NCI-H2196 (cell line): ENCODE results near the gene SOAT2.
"Not testable (repeated sequence)": the region's sequence is repeated elsewhere in the genome, so short reads cannot be mapped to it uniquely, and the experiment has no call there.

Source experiments
- DNase-seq: peaks from one replicate; lab custom pipeline; 2025; ENCODE audit not compliant: unreplicated experiment; lab: John Stamatoyannopoulos, UW

Gene SOAT2

DNA sequence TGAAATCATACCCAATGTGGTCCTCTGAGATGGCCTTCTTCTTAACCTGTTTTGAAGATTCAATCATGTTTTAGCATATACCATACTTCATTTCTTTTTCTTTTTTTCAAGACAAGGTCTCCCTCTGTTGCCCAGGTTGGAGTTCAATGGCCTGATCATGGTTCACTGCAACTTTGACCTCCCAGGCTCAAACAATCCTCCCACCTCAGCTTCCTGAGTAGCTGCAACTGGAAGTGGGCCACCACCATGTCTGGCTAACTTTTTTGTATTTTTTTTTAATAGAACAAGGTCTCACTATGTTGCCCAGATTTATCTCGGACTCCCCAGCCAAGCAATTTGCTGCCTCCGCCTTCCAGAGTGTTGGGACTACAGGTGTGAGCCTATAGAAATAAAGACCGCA lies 30.4 kb downstream of the SOAT2 start:
- no peak for DNase-seq

DNA sequence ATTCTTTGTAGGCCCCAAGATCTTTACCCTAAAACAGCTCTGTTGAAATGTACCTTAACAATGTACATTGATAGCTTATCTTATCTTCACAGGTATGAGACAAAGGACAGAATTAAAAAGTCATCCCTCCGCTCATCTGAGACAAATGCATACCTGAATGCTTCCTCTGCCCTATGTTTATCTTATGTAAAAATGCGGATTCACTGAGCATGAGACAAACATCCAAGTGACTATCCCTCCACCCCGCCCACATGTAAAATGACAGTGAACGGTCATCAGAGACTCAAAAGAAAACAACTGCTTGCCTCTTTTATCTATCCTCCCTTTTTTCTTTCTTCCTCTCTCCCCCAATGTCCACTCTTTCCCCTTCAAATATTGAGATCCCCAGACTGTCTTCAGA lies 40.1 kb downstream of the SOAT2 start:
- DNase-seq = no peak

DNA sequence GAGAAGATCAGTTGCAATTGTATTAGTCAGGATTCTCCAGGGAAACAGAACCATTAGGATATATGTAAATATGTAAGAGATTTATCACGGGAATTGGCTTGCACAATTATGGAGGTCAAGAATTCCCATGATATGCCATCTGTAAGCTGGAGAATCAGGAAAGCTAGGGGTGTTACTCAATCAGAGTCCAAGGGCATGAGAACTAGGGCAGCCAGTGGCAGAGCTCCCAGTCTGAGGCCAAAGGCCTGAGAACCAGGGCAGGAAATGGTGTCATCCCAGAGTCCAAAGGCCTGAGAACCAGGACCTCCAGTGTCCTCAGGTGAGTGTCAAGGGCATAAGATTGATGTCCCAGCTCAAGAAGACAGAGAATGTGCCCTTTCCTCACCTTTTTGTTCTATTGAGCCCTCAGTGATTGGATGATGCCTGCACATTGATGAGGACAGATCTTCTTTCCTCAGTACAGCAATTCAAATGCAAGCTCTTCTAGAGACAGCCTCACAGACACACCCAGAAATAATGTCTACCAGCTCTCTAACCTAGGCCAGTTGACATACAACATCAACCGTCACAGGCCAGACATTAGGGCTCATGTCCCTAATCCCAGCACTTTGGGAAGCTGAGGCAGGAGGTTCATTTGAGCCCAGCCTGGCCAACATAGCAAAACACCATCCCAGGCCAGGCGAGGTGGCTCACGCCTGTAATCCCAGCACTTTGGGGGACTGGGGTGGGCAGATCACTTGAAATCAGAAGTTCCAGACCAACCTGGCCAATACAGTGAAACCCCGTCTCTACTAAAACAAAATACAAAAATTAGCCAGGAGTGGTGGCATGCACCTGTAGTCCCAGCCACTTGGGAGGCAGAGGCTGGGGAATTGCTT lies 42.3 kb downstream of the SOAT2 start:
- DNase-seq = no peak

DNA sequence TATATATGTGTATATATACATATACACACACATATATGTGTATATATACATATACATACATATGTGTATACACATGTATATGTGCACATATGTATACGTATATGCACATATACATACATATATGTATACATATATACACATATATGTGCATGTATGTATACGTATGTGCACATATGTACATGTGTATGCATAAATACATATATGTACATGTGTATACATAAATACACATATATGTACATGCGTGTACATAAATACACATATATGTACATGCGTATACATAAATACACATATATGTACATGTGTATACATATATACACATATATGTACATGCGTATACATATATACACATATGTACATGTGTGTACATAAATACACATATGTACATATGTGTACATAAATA lies 43.9 kb downstream of the SOAT2 start:
- DNase-seq = no peak

DNA sequence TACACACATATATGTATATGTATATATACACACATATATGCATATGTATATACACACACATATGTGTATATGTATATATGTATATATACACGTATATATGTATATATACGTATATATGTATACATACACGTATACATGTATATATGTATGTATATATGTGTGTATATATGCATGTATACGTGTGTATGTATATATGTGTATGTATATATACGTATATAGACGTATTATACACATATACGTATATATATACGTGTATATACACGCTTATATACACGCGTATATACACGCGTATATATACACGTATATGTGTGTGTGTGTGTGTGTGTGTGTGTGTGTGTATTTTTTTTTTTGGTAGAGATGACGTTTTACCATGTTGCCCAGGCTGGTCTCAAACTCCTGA lies 44.4 kb downstream of the SOAT2 start:
- no peak for DNase-seq

DNA sequence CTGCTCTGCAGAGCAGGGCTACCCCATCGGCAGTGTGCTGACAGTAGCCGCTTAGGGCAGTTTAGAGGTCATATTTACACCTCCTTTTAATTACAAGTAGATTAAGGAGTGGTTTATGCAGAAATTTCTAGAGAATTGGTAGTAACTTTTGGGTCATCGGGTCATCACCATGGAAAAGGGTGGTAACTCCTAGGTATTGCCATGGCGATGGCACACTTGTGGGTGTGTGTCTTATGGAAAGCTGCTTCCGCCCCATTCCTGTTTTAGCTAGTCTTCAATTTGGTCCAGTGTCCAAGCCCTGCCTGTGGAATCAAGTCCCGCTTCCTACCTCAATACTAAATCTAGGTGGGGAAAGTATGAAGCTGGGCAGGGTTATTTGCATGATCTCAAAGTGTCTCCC lies 47.8 kb downstream of the SOAT2 start:
- DNase-seq = no peak

DNA sequence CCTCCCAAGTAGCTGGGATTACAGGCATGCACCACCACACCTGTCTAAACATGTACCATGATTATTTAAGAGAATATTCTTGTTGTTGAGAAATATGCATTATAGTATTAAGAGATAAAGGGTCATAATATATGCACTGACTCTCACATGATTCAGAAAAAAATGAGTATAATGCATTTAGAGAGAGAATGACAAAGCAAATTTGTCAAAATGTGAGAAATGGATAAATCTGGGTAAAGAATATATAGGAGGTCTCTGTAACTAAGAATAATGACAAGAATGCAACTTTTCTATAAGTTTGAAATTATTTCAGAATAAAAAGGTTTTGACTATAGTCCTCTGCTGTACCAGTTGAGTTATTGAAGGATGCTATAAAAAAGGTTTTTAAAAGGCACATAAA lies 49.1 kb downstream of the SOAT2 start:
- no peak for DNase-seq

DNA sequence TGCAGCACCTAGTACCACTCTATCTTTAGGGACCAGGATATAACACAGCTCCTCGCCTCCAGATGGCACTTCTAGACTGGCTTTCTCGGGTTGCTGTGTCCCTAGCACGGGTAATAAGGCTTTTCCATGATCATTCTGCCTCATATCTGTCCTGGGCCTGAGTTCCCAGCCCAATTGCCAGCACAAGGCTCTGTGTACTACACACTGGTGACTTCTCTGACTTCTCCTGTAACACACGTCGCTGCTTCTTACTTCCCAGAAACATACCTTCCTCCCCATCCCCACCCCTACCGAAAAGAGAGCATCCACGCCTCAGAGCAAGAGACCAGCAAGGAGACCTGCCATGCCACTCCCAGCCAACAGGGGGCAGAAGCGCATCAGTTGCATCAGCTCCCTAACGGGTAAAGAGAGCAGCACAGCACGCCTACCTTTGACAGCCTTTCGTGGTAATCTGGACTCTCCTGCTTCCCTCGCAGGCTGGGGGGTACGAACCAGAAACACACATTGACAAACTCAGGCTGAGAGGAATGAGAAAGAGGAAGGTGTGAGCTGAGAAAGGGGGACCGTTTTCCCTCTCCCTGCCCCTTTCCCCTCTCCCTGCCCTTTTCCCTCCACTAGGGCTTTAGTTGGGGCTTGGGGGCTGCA lies 56.0 kb downstream of the SOAT2 start:
- peak; percentile 84 for DNase-seq

DNA sequence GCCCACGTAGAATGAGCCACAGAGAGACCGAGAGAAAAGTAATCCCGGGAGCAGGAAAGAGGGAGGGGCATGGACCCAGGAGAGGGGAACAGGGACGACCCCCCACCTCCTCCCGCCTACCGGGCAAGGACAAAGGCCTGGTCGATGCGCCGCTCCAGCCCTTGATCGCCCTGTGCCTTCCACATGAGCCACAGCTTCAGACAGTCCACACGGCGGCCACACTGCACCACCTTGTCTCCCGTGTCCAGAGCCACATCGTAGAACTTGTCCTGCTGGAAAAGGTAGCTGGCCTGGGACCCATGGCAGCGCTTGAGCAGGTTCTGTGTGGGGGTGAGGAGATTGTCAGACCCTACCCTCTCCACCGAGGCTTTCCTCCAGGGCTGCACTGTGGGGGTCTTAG lies 56.7 kb downstream of the SOAT2 start:
- no peak for DNase-seq

DNA sequence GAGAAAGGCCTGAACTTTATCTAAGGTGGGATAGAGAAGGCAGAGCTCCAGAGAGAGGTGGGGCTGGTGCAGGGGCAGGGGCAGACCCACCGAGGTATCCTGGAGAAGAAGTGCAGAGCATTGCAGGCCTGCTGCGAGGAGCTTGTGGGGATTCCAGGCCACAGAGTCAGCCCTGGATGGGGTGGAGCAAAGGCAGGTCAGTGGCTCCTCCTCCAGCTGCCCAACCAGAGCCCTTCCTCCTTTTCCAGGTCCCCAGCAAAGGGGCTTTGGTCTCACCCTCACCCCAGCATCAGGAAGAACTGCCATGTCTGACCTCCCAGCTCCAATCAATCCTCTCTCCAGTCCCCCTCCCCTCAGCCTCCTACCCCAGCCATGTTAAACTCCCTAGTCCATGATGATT lies 57.4 kb downstream of the SOAT2 start:
- no peak for DNase-seq

DNA sequence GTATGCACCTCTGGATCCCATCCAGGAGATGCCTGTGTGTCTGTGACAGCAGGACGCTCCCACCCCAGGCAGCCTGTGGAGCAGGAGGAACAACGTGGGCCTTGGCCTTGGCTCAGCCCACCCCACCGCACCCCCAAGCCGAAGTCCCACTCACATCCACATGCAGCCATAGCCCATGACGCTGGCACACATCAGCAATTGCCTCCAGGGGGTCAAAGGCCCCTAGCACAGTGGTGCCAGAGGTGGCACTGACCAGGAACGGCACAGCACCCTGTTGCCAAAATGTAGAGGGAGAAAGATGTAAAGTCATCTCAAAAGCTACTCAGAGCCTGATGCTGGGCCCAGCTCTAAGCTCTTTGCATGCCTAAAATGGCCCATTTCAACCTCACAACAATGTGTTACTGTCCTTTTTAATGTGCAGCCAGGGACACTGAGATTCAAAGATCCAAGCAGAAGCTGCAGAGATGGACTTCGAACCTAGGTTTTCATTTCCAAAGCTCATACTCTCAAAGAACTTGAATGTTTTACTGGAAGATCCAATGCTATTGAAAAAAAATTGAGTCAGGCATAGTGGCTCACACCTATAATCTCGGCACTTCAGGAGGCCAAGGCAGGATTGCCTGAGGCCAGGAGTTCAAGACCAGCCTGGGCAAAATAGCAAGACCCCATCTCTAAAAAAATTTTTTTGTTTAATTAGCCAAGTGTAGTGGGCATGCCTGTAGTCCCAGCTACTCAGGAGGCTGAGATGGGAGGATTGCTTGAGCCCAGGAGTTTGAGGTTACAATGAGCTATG lies 58.0 kb downstream of the SOAT2 start:
- no peak for DNase-seq

DNA sequence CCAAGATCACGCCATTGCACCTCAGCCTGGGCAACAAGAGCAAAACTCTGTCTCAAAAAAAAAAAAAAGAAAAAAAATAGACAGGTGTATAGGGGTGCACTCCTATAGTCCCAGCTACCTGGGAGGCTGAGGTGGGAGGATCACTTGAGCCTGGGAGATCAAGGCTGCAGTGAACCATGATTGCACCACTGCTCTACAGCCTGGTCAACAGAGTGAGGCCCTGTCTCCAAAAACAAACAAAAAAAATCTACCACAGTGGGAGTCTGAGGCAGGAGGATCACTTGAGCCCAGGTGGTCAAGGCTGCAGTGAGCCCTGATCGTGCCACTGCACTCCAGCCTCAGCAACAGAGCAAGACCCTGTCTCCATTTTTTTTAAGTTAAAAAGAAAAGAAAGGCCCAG lies 59.7 kb downstream of the SOAT2 start:
- not testable (repeated sequence) for DNase-seq

DNA sequence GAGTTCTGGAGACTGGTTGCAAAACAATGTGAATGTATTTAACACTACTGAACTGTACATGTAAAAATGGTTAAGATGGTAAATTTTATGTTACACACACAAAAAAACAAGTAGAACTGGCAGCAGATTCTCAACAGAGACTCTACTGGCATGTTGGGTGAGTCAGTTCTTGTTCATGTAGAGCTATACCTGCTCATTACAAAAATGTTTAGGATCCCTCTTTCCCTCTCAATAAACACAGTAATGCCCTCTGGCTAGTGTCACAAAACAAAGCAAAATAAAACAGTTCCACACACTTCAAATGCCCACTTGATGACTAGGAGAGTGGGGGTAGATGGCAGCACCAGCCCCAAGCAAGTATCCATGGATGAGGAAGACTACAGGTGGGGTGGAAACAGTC lies 63.6 kb downstream of the SOAT2 start:
- DNase-seq = no peak

DNA sequence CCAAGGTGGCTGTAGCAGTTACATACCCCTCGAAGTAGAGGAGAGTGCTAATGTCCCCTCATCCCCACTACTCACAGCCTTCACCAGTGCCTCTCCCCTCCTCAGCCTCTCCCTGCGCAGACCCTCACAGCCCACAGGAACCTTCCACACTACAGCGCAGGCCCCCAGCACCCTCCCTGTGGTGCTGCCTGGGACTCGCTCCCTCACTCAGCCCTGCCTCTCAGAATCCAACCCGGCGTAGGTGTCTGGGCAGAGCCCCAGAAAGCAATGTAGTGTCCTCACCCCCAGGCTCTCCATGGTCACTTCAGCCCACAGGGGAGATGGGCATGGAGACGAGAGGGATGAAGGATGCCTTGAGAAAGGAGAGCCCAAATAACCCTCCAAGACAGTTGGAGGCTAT lies 66.4 kb downstream of the SOAT2 start:
- no peak for DNase-seq

DNA sequence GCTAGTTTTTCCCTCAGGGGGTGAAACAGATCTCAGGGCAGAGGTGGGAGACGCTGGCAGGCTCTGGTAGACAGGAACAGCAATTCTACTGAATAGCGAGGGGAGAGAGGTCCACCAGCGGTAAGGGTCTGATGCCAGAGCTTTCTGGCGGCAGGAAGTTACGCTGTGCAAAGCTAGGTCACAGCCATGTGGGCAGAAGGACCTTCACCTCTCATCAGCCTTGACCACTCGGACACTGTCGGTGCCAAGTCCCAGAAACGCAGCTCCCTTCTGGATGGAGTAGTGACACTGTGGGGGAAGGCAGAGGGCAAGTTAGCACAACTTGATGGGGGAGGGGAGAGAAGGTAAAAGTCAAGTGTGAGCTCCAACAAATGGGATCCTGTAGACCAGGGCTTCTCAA lies 66.9 kb downstream of the SOAT2 start:
- no peak for DNase-seq

DNA sequence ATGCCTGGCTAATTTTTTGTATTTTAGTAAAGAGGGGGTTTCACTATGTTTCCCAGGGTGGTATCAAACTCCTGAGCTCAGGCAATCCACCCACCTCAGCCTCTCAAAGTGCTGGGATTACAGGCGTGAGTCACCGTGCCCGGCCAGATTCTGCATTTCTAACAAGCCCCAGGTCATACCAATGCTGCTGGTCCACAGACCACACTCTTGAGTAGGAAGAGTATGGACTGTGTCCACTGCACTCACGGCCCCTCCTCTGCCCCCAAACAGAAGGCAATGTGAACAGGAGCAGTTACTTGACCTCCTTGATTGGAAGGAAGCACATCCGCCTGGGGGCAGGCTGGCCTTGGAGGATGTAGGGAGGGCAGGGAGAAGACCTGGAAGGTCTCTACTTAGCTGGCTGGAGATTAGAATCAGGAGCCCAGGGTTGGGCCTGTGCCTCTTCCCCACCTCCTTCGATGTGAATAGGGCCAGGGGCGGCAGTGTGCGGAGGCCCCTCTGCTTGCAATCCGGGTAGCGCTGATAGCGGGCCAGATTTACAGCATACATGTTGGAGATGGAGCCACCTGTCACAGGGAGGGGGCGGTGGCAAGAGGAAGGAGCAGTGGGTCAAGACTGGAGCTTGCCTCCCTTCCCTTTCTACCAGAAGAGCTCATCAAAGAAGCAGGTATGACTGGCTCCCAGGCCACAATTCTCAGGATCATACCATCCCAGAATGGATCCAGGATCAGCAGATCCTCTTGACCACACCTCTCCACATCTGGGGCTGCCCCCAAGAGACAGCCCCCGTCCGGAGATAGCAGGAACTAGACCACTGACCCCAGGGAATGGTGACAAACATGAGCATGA lies 67.8 kb downstream of the SOAT2 start:
- peak; percentile 37 for DNase-seq

DNA sequence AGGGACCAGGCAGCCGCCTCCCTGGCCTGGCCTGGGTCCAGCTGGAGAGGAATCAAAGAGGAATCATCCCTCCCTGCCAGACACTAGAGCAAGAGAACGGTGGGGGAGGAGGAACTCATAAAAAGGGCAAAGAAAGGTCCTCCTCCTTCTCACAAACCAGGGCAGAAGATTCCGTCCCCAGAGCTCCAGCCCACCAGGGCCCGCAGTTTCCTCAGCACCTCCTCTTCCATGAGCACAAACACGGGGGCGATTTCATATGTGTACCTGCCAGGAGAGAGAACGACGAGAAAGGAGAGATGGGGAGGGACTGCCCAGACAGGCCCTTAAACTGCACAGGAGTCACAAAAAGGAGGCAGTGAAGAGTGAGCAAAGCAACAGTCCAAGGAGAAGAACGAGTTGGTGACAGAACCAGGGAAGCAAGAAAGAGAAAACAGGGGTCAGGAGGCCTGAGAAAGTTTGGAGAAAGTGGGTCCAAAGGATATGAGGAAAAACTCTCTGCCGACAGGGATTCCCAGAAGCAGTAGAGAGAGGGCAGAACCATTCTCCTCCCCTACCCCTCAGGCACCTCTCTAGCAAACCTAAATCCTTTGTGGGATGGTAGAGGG lies 68.5 kb downstream of the SOAT2 start:
- peak; percentile 62 for DNase-seq

DNA sequence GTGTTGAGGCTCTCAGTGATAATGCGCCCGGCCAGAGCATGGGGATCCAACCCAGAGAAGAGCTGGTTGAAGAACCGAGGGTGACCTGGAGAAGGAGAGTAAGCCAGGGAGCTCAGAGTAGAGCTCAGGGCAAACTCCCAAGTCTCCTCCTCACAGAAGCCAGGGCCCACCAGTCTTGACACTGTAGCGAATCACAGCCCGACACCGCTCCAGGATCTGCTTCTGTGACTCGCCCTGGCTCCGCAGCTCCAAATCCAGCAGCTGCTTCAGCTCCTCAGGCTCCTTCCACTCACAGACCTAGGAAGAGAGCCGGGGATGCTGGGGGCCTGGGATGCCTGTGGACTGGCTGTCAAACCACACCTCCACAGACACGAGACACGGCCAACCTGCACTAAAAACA lies 69.1 kb downstream of the SOAT2 start:
- no peak for DNase-seq

DNA sequence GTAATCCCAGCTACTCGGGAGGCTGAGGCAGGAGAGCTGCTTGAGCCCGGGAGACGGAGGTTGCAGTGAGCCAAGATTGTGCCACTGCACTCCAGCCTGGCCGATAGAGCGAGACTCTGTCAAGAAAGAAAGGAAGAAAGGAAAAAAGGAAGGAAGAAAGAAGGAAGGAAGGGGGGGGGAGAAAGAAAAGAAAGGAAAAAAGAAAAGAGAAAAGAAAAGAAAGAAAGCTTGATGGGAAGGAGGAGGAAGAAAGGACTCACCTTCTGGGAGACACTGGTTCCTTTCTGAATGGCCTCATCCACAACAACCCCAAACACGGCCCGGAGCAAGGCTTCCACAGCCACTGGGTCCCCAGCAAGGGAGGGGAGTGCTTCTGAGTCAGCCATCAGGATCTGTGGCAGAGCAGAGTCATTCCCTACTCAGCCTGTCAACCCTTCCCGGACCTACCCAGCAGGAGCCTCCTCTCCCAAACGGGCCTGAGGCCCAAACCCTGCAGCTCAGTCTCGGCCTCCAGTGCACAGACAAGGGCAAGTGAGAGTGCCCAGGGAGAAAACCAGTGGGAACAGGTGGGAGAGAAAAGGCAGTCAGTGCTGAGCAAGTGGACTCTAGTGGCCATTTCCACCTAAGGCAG lies 69.9 kb downstream of the SOAT2 start:
- DNase-seq = no peak
